HG02973 (cell line): ENCODE data around the gene TFRC.
"Not testable (repeated sequence)": the region's sequence is repeated elsewhere in the genome, so short reads cannot be mapped to it uniquely, and the experiment has no call there.

ENCODE experiments used
- ATAC-seq: cut with Tn5 transposase; IDR thresholded peaks from one replicate; pipeline ENCODE4 v1.9.1; 2021; ENCODE audit warnings: moderate library complexity; ENCODE audit not compliant: unreplicated experiment

TFRC gene

GRCh38 chr3:196082619-196082971 lies 705 bp upstream of the TFRC start:
- no peak for ATAC-seq

GRCh38 chr3:196081002-196081833 lies 672 bp downstream of the TFRC start:
- ATAC-seq = peak; percentile 35

DNA sequence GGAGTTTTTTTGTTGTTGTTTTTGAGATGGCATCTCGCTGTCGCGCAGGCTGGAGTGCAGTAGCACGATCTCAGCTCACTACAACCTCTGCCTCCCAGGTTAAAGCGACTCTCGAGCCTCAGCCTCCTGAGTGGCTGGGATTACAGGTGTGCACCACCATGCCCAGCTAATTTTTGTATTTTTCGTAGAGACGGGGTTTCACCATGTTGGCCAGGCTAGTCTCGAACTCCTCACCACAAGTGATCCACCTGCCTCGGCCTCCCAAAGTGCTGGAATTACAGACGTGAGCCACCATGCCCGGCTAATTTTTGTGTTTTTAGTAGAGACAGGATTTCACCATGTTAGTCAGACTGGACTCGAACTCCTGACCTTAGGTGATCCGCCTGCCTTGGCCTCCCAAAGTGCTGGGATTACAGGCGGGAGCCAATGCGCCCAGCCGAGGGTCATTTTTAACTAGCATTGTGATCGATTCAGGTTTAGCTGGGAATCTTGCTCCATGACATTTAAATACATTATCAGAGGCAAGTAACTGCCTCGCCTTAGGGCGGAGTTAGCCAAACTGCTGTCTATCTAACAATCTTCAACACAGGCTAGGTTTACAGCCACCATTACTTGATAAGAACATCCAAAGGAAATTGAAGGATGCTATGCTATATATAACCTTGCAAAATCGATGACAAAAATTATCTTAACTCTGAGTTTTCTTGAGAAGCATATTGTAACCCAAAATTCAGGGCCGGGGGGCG lies 1.6 kb downstream of the TFRC start:
- not testable (repeated sequence) for ATAC-seq

- no peak for ATAC-seq
Observed at GRCh38 chr3:196079682-196080081, 2.2 kb downstream of the TFRC start.

GRCh38 chr3:196075013-196075412 lies 6.9 kb downstream of the TFRC start:
- ATAC-seq = no peak

DNA sequence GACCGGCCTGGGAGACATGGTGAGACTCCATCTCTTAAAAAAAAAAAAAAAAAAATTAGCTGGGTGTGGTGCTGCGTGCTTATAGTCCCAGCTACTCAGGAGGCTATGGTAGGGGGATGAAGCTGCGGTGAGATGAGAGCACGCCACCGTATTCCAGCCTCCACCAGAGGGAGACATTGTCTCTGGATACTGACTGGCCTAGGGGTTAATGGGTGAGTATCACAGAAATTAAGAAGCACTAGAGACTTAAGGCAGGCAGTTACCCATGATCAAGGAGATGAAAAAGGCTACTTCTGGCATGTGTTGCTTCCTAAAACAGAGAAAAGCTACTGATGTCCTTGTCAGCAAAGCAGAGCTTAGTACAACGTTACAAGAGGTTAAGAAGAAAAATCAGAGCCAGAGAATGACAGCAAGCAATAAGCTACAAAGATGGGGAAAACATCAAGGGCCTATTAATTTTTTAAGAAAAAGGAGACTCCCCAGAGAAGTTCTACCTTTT lies 8.6 kb downstream of the TFRC start:
- ATAC-seq = peak; percentile 61

GRCh38 chr3:196072313-196072712 lies 9.6 kb downstream of the TFRC start:
- no peak for ATAC-seq

DNA sequence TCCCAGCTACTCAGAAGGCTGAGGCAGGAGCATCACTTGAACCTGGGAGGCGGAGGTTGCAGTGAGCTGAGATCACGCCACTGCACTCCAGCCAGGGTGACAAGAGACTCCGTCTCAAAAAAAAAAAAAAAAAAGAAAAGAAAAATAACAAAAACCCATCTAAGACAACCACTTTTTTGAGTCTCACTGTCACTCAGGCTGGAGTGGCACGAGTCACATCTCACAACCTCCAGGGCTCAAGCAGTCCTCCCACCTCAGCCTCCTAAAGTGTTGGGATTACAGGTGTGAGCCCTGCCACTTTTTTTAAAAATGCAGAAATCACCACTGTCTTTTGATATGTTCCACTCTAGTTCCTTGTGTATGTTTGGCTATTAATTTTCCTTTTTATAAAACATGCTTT lies 13.1 kb downstream of the TFRC start:
- not testable (repeated sequence) for ATAC-seq

GRCh38 chr3:196067439-196067838 lies 14.5 kb downstream of the TFRC start:
- ATAC-seq = no peak

GRCh38 chr3:196063971-196064370 lies 17.9 kb downstream of the TFRC start:
- ATAC-seq = no peak

GRCh38 chr3:196063456-196063855 lies 18.4 kb downstream of the TFRC start:
- ATAC-seq = no peak

- ATAC-seq = no peak
Observed at GRCh38 chr3:196063049-196063448, 18.8 kb downstream of the TFRC start.

- no peak for ATAC-seq
Observed at GRCh38 chr3:196060834-196061233, 21.1 kb downstream of the TFRC start.

DNA sequence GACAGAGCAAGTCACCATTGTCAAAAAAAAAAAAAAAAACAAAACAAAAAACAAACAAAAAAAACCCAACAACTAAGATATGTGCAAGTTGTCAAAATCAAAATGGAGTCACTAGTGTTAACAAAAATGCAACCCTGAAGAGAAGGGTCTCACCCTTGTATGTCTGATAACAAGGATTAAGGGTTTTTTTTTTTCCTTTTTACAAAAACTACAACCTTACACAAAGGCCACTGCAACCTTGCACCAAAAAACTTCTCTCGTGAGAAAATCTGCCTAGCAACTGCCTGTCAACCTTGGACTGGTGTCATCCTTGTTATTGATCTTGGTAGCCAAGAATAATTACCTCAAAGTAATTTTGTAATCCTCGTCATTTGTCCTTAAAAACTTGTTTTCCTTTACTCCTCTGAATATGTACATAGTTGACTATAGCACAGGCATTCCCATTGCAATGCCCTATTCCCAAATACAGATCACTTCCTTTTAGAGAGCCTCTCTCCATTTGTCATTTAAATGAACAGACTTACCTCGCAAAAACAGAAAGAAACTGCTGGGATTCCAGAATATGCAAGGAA lies 24.0 kb downstream of the TFRC start:
- no peak for ATAC-seq

- ATAC-seq = not testable (repeated sequence)
Observed at GRCh38 chr3:196056371-196056770, 25.5 kb downstream of the TFRC start.

GRCh38 chr3:196055683-196056270 lies 26.1 kb downstream of the TFRC start:
- ATAC-seq = no peak

DNA sequence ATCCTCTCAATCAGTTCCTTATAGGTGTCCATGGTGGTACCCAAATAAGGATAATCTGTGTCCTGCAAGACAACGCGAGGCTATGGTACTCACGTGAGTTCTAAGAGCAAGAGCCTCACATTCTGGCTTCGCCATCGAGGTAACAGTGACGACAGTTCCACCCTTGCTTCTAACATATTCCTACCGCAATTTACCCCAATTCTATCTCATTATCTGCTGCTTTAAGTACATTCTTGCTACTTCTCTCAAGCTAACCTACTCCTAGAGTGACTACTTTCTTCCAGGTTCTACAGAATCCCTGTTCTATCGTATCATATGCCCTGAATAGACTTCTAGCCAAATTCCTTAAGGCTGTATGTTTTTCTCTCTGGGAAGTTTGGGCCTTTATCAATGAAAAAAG lies 26.6 kb downstream of the TFRC start:
- no peak for ATAC-seq

- ATAC-seq = no peak
Observed at GRCh38 chr3:196054661-196055060, 27.2 kb downstream of the TFRC start.

GRCh38 chr3:196053487-196053886 lies 28.4 kb downstream of the TFRC start:
- ATAC-seq = no peak

GRCh38 chr3:196051282-196052076 lies 30.4 kb downstream of the TFRC start:
- no peak for ATAC-seq

DNA sequence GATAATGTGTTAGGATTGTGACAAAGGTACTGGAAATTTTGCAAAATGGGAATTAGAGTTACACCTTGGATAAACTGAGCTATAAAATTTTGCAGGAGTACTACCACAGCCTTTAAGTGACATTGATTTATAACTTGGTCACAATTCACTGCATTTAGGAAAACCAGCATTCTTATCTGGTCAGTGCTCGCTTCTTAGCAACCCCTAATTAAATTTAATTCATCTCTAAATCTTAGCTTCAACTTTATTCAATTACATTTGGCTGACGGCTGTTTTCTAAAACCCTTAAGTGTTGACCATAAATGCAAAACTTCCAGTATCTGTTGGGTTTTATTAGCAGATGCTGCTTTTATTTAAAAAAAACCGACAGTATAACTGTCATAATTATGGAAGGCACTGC lies 31.3 kb downstream of the TFRC start:
- no peak for ATAC-seq
